CD4-positive, alpha-beta memory T cell (primary cell): Measurements from ENCODE around the gene POLD2. TPM values are rescaled to one million over a fixed set of nuclear protein-coding genes. Genes with fewer than 3 reads are reported as not detected.

Experiments used
- CTCF ChIA-PET: fragments of 350-600 bp; sonication (Branson Sonifier 250); formaldehyde crosslinking; loops from one replicate; lab custom pipeline; 2021; ENCODE audit warnings: inconsistent platforms; ENCODE audit not compliant: partially characterized antibody; lab: Charles Lee
- POLR2A ChIA-PET: fragments of 350-600 bp; sonication (Branson Sonifier 250); formaldehyde crosslinking; loops from one replicate; lab custom pipeline; 2021; ENCODE audit not compliant: partially characterized antibody; lab: Charles Lee
- DNase-seq, 5 donors: peaks; one replicate each; pipeline versions ENCODE4 v3.0.0 to v3.0.0-alpha.2; 2020 to 2022; ENCODE audit warnings: mixed read lengths in 1 of 5
- H3K27ac ChIP-seq: one replicate; pipeline ENCODE4 v1.7.0; 2013; ENCODE audit warnings: low read depth, low read length
- H3K27me3 ChIP-seq: 2 replicates; pipeline ENCODE4 v1.7.0; 2013; ENCODE audit warnings: mild to moderate bottlenecking, low read length, moderate library complexity; ENCODE audit not compliant: insufficient read depth
- H3K36me3 ChIP-seq: 2 replicates; pipeline ENCODE4 v1.7.0; 2013; ENCODE audit warnings: mild to moderate bottlenecking, low read length, moderate library complexity; ENCODE audit not compliant: insufficient read depth
- H3K4me1 ChIP-seq: 2 replicates; pipeline ENCODE4 v1.7.0; 2013; ENCODE audit warnings: mild to moderate bottlenecking, low read length, moderate library complexity; ENCODE audit not compliant: insufficient read depth
- H3K4me3 ChIP-seq, 2 donors: one replicate each; pipeline ENCODE4 v1.7.0; 2013; ENCODE audit warnings: low read length in 2 of 2, mild to moderate bottlenecking in 1 of 2
- H3K9me3 ChIP-seq, 2 donors: one replicate each; pipeline ENCODE4 v1.7.0; 2013; ENCODE audit warnings: low read length in 2 of 2, control low read depth in 1 of 2; ENCODE audit not compliant: control insufficient read depth in 1 of 2
- H3K27ac Mint-ChIP-seq, 7 donors: one replicate each; pipeline ENCODE4 v1.8.0; 2020 to 2021; ENCODE audit warnings: mixed read lengths in 7 of 7, mild to moderate bottlenecking in 6 of 7, inconsistent platforms in 3 of 7, moderate library complexity in 3 of 7
- H3K27me3 Mint-ChIP-seq, 2 donors: one replicate each; pipeline ENCODE4 v1.8.0; 2020 to 2021; ENCODE audit warnings: mixed read lengths in 2 of 2
- H3K36me3 Mint-ChIP-seq, 2 donors: one replicate each; pipeline ENCODE4 v1.8.0; 2020 to 2021; ENCODE audit warnings: mixed read lengths in 2 of 2, inconsistent platforms in 1 of 2, mild to moderate bottlenecking in 1 of 2
- H3K4me1 Mint-ChIP-seq, 4 donors: one replicate each; pipeline ENCODE4 v1.8.0; 2020 to 2021; ENCODE audit warnings: mixed read lengths in 4 of 4, mild to moderate bottlenecking in 1 of 4
- H3K4me3 Mint-ChIP-seq, 8 donors: one replicate each; pipeline ENCODE4 v1.8.0; 2020 to 2021; ENCODE audit warnings: mixed read lengths in 8 of 8, mild to moderate bottlenecking in 7 of 8, moderate library complexity in 6 of 8, inconsistent platforms in 3 of 8
- H3K9me3 Mint-ChIP-seq, 8 donors: one replicate each; pipeline ENCODE4 v1.8.0; 2020 to 2021; ENCODE audit warnings: mixed read lengths in 8 of 8, mild to moderate bottlenecking in 5 of 8, inconsistent platforms in 3 of 8, moderate library complexity in 1 of 8
- intact Hi-C: fragments of 100-400 bp; cut with micrococcal nuclease; formaldehyde crosslinking; loops from one replicate; pipeline ENCODE4 v1.15.1; 2023
- polyA plus RNA-seq, 2 donors: library from polyadenylated mRNA; unstranded; fragments of 300-500 nt; fragmentation: Illumina TruSeq; gene quantifications; one replicate each; pipeline ENCODE4 v1.2.3, GENCODE V29; 2021
- total RNA-seq, 2 experiments: library from RNA; stranded (reverse); gene quantifications; one replicate each; pipeline ENCODE4 v1.2.3, GENCODE V29; 2021

POLD2 gene
- total and polyA plus RNA-seq, 4 experiments from 2014 or later = 48.7 to 94.4 (median 75.2) TPM

DNA sequence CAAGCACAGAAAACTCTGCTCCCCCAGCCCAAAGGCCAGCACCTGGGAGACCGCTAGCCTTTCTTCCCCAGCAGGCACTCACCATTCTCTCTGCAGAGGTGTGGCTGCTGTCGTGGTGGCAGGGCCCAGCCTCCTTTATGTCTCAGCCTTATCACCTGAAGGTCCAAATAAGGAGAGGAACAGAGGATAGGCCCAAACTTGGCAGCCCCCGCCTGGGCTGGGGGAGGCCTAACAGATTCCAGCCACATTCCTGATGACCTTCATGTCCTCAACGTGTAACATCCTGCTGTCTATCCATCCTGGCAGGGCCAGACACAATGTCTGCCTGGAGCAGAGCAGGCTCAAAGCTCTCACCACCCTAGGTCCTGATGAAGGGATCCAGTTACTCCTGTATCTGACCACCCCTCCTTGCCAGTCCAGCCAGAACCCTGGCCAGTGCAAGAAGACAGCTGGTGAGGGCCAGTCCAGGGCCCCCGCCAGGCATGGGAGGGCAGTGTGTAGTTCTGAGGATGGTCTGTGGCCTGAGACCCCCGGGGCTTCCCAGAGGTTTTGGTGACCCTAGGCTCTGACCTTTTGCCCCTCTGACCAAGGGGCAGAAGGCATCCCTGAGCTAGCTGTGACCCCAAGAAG lies 18.0 kb upstream of the POLD2 start, which contains the start of gene MYL7:
Gene MYL7, minus strand, starts transcription at position 112 of the 630 bp plus-strand sequence. Its CDS starts 27 bp downstream, at position 85.
- no peak within 1 kb of the TSS for H3K4me3 Mint-ChIP-seq
- peaks cover 0 to 3% of the 10 kb centered on the region in 2 donors for H3K27me3 Mint-ChIP-seq
- intact Hi-C loops = no loop called here
- H3K27ac Mint-ChIP-seq = peak within 1 kb of the TSS in 1 of 7 donors; percentile 63
- Histone ChIP-seq H3K27me3 (no peaks in the 10 kb centered on the region), H3K27ac (no peak within 1 kb of the TSS), H3K4me3 (no peak within 1 kb of the TSS), H3K36me3 (no peaks in the 10 kb centered on the region), H3K9me3 (no peaks in the 10 kb centered on the region), H3K4me1 (peaks cover 1% of the 10 kb centered on the region)
- no peak for DNase-seq
- ChIA-PET POLR2A (no interaction called here), CTCF (no interaction called here)
- no peaks in the 10 kb centered on the region for H3K36me3 Mint-ChIP-seq
- H3K9me3 Mint-ChIP-seq = no peaks in the 10 kb centered on the region
- peaks cover 1 to 9% (median 5%) of the 10 kb centered on the region in 4 donors for H3K4me1 Mint-ChIP-seq

DNA sequence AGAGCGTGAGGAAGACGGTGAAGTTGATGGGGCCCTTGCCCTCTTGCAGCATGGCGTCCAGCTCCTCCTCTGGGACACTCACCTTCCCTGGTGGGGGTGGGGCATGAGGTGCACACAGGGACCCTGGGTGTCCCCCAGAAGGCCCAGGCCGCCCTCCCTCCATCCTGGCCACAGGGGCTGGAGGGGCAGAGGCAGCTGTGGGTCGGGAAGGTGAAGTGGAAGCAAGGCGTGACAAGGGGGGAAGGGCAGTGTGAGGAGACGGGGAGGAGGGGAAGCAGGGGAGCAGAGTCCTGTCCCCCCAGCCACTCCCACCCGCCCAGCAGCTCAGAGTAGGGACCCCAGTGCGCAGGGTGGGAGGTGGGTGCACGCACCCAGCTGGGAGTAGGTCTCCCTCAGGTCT lies 17.0 kb upstream of the POLD2 start:
- Histone ChIP-seq H3K27me3 (no peaks in the 10 kb centered on the region), H3K4me3 (no peak overlapping the region), H3K9me3 (no peaks in the 10 kb centered on the region), H3K36me3 (no peaks in the 10 kb centered on the region), H3K4me1 (no peaks in the 10 kb centered on the region), H3K27ac (no peak overlapping the region)
- no peaks in the 10 kb centered on the region for H3K9me3 Mint-ChIP-seq
- H3K27ac Mint-ChIP-seq = no peak overlapping the region
- CTCF ChIA-PET = no interaction called here
- peaks cover 0 to 3% of the 10 kb centered on the region in 2 donors for H3K27me3 Mint-ChIP-seq
- H3K36me3 Mint-ChIP-seq = no peaks in the 10 kb centered on the region
- POLR2A ChIA-PET = interaction anchor here (0.5 to 1.0 kb wide), 2 partner anchors 9 to 17 kb away, joined by 3 read pairs; no protein-coding TSS in a partner anchor
- no peak for DNase-seq
- intact Hi-C loops = no loop called here
- peaks cover 0 to 4% (median 1%) of the 10 kb centered on the region in 4 donors for H3K4me1 Mint-ChIP-seq
- no peak overlapping the region for H3K4me3 Mint-ChIP-seq

DNA sequence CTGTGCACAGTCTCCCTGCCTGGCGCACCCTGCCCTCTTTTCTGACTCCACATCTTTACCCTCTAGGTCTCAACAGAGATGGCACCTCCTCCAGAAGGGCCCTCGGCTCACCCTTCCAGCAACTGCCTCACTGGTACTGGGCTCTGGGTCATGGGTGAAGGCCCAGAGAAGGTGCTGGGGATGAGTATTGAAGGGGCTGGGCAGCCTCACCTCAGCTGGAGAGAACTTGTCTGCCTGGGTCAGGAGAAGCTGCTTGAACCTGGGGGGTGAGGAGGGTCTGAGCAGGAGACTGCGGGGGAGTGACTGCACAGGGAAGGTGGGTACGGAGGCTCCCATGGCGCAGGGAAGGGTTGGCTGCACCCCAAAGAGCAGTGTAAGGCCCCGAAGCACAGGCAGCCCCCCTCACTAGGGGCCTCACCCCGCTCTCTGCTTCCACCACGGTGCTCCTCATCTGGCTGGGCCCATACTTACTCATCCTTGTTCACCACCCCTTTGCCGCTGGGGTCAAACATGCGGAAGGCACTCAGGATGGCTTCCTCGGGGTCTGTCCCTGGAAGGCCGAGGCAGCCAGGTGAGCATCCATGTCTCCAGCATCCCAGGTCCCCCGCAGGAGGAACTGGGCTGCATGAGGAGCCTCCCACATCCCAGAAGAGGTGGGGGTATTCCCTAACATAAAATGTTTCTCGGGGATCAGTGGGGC lies 16.1 kb upstream of the POLD2 start:
- no peaks in the 10 kb centered on the region for H3K4me1 Mint-ChIP-seq
- no peak overlapping the region for H3K4me3 Mint-ChIP-seq
- H3K36me3 Mint-ChIP-seq = no peaks in the 10 kb centered on the region
- no peaks in the 10 kb centered on the region for H3K4me1 ChIP-seq
- H3K27me3 ChIP-seq = no peaks in the 10 kb centered on the region
- H3K27me3 Mint-ChIP-seq = peaks cover 0 to 3% of the 10 kb centered on the region in 2 donors
- intact Hi-C loops = no loop called here
- H3K9me3 Mint-ChIP-seq = no peaks in the 10 kb centered on the region
- no peak overlapping the region for H3K4me3 ChIP-seq
- H3K27ac Mint-ChIP-seq = no peak overlapping the region
- no peaks in the 10 kb centered on the region for H3K36me3 ChIP-seq
- POLR2A ChIA-PET = interaction anchor here (1.0 kb wide), 1 partner anchor 8 kb away, joined by 3 read pairs; no protein-coding TSS in a partner anchor
- H3K27ac ChIP-seq = no peak overlapping the region
- CTCF ChIA-PET = no interaction called here
- H3K9me3 ChIP-seq = no peaks in the 10 kb centered on the region
- DNase-seq = no peak

DNA sequence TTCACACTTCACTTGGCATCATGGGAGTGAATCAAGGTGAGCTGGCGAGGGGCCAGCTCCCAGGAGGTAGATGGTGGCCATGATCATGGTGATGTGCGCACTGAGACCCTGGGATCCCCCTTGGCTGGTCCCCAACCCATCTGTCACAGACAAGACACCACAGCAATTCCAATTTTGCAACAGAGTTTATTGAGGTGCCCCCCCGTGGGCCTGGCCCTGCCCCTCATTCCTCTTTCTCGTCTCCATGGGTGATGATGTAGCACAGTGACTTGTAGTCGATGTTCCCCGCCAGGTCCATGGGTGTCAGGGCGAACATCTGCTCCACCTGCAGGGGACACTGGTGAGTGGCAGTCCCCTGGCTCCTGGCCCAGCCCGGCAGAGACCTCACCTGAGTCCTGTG lies 15.3 kb upstream of the POLD2 start:
- Histone ChIP-seq H3K36me3 (no peaks in the 10 kb centered on the region), H3K27me3 (no peaks in the 10 kb centered on the region), H3K27ac (no peak overlapping the region), H3K4me3 (no peak overlapping the region), H3K9me3 (no peaks in the 10 kb centered on the region), H3K4me1 (no peaks in the 10 kb centered on the region)
- no peaks in the 10 kb centered on the region for H3K36me3 Mint-ChIP-seq
- peaks cover 0 to 3% of the 10 kb centered on the region in 2 donors for H3K27me3 Mint-ChIP-seq
- CTCF ChIA-PET = no interaction called here
- H3K27ac Mint-ChIP-seq = no peak overlapping the region
- intact Hi-C loops = no loop called here
- H3K4me3 Mint-ChIP-seq = no peak overlapping the region
- POLR2A ChIA-PET = no interaction called here
- no peaks in the 10 kb centered on the region for H3K4me1 Mint-ChIP-seq
- no peak for DNase-seq
- no peaks in the 10 kb centered on the region for H3K9me3 Mint-ChIP-seq

DNA sequence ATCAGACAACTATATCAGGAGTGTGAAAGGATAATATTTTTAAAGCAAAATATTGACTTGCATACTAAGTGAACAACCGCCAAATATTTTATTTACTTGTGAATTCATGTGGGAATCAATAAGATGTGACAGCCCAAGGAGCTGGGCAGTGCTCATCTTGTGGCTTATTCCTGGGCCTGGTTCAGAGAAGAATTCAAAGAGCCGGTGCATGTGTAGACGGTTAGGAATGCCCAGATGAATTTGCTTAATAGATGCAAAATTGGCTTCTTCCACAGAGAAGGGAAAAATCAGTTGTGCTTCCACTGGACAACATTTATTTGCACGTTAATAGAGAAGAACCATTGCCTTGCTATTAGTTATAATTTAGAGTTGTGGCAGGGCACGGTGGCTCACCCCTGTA lies 13.4 kb upstream of the POLD2 start:
- H3K9me3 ChIP-seq = no peaks in the 10 kb centered on the region
- no peak overlapping the region for H3K4me3 Mint-ChIP-seq
- no peak overlapping the region for H3K4me3 ChIP-seq
- CTCF ChIA-PET = no interaction called here
- no peaks in the 10 kb centered on the region for H3K27me3 ChIP-seq
- H3K36me3 ChIP-seq = no peaks in the 10 kb centered on the region
- H3K36me3 Mint-ChIP-seq = no peaks in the 10 kb centered on the region
- intact Hi-C loops = no loop called here
- H3K27ac Mint-ChIP-seq = no peak overlapping the region
- no peak for DNase-seq
- no peaks in the 10 kb centered on the region for H3K4me1 ChIP-seq
- no peaks in the 10 kb centered on the region for H3K4me1 Mint-ChIP-seq
- H3K27ac ChIP-seq = no peak overlapping the region
- POLR2A ChIA-PET = no interaction called here
- H3K27me3 Mint-ChIP-seq = peaks cover 0 to 1% of the 10 kb centered on the region in 2 donors
- H3K9me3 Mint-ChIP-seq = no peaks in the 10 kb centered on the region

DNA sequence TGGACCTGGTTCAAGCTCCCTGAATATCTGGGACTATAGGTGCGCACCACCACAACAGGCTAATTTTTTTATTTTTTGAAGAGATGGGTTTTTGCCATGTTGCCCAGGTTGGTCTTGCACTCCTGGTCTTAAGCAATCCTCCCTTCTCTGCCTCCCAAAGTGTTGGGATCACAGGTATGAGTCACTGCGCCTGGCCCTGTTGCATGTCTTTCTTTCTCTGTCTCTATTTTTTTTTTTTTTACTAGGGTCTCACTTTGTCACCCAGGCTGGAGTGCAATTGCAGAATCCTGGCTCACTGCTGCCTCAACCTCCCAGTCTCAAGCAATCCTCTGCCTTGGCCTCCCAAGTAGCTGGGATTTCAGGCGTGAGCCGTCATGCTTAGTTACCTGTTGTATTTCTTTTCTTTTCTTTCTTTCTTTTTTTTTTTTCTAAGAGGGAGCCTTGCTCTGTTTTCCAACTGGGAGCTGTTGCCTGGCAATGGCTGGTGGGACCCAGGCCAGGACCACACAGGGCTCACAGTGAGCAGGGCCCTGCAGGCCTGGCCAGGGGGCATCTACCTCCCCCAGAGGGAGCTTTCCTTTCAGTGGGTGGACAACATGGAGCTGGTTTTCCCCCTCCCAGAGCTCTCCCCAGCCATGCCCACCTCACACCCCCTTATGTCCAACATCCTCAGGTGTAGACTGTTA lies 11.7 kb upstream of the POLD2 start:
- no peaks in the 10 kb centered on the region for H3K36me3 Mint-ChIP-seq
- H3K36me3 ChIP-seq = no peaks in the 10 kb centered on the region
- H3K4me1 Mint-ChIP-seq = no peaks in the 10 kb centered on the region
- POLR2A ChIA-PET = no interaction called here
- H3K4me3 Mint-ChIP-seq = no peak overlapping the region
- H3K27ac ChIP-seq = no peak overlapping the region
- peaks cover 0 to 1% of the 10 kb centered on the region in 2 donors for H3K27me3 Mint-ChIP-seq
- no peaks in the 10 kb centered on the region for H3K9me3 ChIP-seq
- no peaks in the 10 kb centered on the region for H3K27me3 ChIP-seq
- no peaks in the 10 kb centered on the region for H3K4me1 ChIP-seq
- intact Hi-C loops = no loop called here
- H3K9me3 Mint-ChIP-seq = no peaks in the 10 kb centered on the region
- H3K27ac Mint-ChIP-seq = peak overlapping the region in 1 of 7 donors; percentile 69
- no peak for DNase-seq
- CTCF ChIA-PET = no interaction called here
- no peak overlapping the region for H3K4me3 ChIP-seq

DNA sequence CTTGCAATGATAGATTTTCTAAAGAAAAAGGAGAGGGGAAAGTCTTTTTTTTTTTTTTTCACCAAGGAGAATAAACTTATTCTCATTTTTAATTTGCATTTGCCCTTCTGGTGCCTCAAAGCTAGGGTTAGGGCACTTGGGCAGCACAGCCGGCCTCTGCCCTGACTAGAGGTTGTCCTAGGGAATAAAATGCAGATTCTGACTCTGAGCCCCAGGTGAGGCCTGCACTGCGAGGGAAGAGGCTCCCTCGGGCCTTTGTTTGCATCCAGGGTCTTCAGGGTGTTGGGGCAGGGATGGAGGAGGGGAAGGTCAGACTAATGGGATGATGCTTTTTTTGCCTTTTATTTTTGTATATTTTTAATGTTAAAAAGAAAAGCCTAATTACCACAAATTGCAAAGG lies 9.9 kb upstream of the POLD2 start:
- no peaks in the 10 kb centered on the region for H3K27me3 Mint-ChIP-seq
- Histone ChIP-seq H3K36me3 (no peaks in the 10 kb centered on the region), H3K27me3 (no peaks in the 10 kb centered on the region), H3K27ac (no peak overlapping the region), H3K4me1 (no peaks in the 10 kb centered on the region), H3K9me3 (no peaks in the 10 kb centered on the region), H3K4me3 (no peak overlapping the region)
- ChIA-PET POLR2A (no interaction called here), CTCF (no interaction called here)
- H3K9me3 Mint-ChIP-seq = no peaks in the 10 kb centered on the region
- no peaks in the 10 kb centered on the region for H3K36me3 Mint-ChIP-seq
- H3K4me1 Mint-ChIP-seq = no peaks in the 10 kb centered on the region
- intact Hi-C loops = no loop called here
- H3K4me3 Mint-ChIP-seq = no peak overlapping the region
- H3K27ac Mint-ChIP-seq = no peak overlapping the region
- no peak for DNase-seq
